DOHH2 (cell line): ENCODE results near the gene DFFA.

Experiments used
- EZH2phosphoT487 ChIP-seq: fragments of 200-600 bp; sonication (generic); IDR thresholded peaks from 2 replicates; pipeline ENCODE4 v1.6.1; 2017; ENCODE audit warnings: borderline replicate concordance, mild to moderate bottlenecking, antibody characterized with exemption, low read length, moderate library complexity, mixed read lengths
- TF ChIP-seq, protein P1 (sequence below): fragments of 200-600 bp; sonication (generic); IDR thresholded peaks from one replicate; pipeline ENCODE4 v1.5.1; 2014; ENCODE audit warnings: antibody characterized with exemption, mild to moderate bottlenecking, low read depth, low read length; ENCODE audit not compliant: poor library complexity, severe bottlenecking

DNA sequence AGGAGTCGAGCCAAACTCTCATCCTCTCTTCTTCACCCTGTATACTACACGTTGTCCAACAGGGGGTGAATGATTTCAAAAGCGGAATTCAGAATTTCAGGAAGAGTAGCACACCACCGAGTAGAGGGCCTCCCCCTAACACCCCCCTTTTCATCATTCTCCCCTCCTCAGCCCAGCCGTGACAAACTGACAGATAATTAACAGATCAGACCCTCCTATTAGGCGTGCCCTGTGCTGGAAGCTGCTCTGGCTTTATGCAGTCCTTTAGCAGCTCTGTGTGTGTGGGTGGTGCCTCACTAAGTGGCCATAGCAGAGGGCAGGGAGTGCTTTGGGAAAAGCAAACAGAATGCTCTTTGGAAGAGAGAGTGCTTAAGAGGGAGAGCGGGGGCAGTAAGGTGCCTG, 46.7 kb upstream of the DFFA start:
- TF ChIP-seq, protein P1, sequence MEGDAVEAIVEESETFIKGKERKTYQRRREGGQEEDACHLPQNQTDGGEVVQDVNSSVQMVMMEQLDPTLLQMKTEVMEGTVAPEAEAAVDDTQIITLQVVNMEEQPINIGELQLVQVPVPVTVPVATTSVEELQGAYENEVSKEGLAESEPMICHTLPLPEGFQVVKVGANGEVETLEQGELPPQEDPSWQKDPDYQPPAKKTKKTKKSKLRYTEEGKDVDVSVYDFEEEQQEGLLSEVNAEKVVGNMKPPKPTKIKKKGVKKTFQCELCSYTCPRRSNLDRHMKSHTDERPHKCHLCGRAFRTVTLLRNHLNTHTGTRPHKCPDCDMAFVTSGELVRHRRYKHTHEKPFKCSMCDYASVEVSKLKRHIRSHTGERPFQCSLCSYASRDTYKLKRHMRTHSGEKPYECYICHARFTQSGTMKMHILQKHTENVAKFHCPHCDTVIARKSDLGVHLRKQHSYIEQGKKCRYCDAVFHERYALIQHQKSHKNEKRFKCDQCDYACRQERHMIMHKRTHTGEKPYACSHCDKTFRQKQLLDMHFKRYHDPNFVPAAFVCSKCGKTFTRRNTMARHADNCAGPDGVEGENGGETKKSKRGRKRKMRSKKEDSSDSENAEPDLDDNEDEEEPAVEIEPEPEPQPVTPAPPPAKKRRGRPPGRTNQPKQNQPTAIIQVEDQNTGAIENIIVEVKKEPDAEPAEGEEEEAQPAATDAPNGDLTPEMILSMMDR, result no peak
- no peak for TF ChIP-seq EZH2phosphoT487
